Endodermal cell (in vitro differentiated cells): ENCODE measurements around the gene FGF22. TPM values are rescaled to one million over a fixed set of nuclear protein-coding genes. Genes with fewer than 3 reads are reported as not detected.
"Not testable (repeated sequence)": the region's sequence is repeated elsewhere in the genome, so short reads cannot be mapped to it uniquely, and the experiment has no call there.

Experiments used
- DNase-seq: peaks from one replicate; pipeline ENCODE4 v3.0.0-alpha.2; 2017
- H3K27ac ChIP-seq: 2 replicates; pipeline ENCODE4 v1.5.1; 2013; ENCODE audit warnings: mild to moderate bottlenecking, low read depth, low read length, moderate library complexity
- H3K27me3 ChIP-seq: 2 replicates; pipeline ENCODE4 v1.6.1; 2013; ENCODE audit warnings: mild to moderate bottlenecking, low read length, moderate library complexity; ENCODE audit not compliant: insufficient read depth, control insufficient read depth, poor library complexity, severe bottlenecking
- H3K36me3 ChIP-seq: 2 replicates; pipeline ENCODE4 v1.7.0; 2013; ENCODE audit warnings: mild to moderate bottlenecking, low read length, moderate library complexity; ENCODE audit not compliant: control insufficient read depth, insufficient read depth
- H3K4me1 ChIP-seq: one replicate; pipeline ENCODE4 v1.7.0; 2013; ENCODE audit warnings: low read length; ENCODE audit not compliant: control insufficient read depth, insufficient read depth
- H3K4me3 ChIP-seq: 2 replicates; pipeline ENCODE4 v1.5.1; 2013; ENCODE audit warnings: mild to moderate bottlenecking, low read length, moderate library complexity
- H3K9ac ChIP-seq: 2 replicates; pipeline ENCODE4 v1.6.1; 2013; ENCODE audit warnings: mild to moderate bottlenecking, low read length, moderate library complexity; ENCODE audit not compliant: poor library complexity, severe bottlenecking; ENCODE audit errors: extremely low read depth
- H3K9me3 ChIP-seq: 2 replicates; pipeline ENCODE4 v1.6.1; 2013; ENCODE audit warnings: mild to moderate bottlenecking, low read length, moderate library complexity; ENCODE audit not compliant: control insufficient read depth
- H3K27ac Mint-ChIP-seq: 2 replicates; pipeline ENCODE4 v1.8.0; 2020; ENCODE audit warnings: mixed read lengths
- H3K27me3 Mint-ChIP-seq: 2 replicates; pipeline ENCODE4 v1.8.0; 2021; ENCODE audit warnings: mild to moderate bottlenecking, mixed read lengths; ENCODE audit not compliant: insufficient read depth
- H3K36me3 Mint-ChIP-seq: 2 replicates; pipeline ENCODE4 v1.8.0; 2020; ENCODE audit warnings: low read depth, mixed read lengths
- H3K4me1 Mint-ChIP-seq: 2 replicates; pipeline ENCODE4 v1.8.0; 2020; ENCODE audit warnings: mixed read lengths
- H3K4me3 Mint-ChIP-seq: 2 replicates; pipeline ENCODE4 v1.8.0; 2020; ENCODE audit warnings: mild to moderate bottlenecking, moderate library complexity, mixed read lengths
- H3K9me3 Mint-ChIP-seq: 2 replicates; pipeline ENCODE4 v1.8.0; 2020; ENCODE audit warnings: mild to moderate bottlenecking, mixed read lengths
- CTCF ChIP-seq: fragments of 200-600 bp; sonication (generic); conservative IDR thresholded peaks from 2 replicates; pipeline ENCODE4 v1.5.0; 2021; ENCODE audit warnings: antibody characterized with exemption, mild to moderate bottlenecking
- WGBS, 2 experiments: methylation state at CpG; one replicate each; pipeline versions ENCODE4 v1.1.5 to v1.1.7; 2013; ENCODE audit warnings: missing lambda C conversion rate in 2 of 2, mixed read lengths in 1 of 2; ENCODE audit not compliant: insufficient coverage in 1 of 2, insufficient read length in 1 of 2; 5-methylcytosine and 5-hydroxymethylcytosine counted together
- total RNA-seq, 2 donors: library from RNA; stranded (reverse); fragmentation: NEBNext Ultra II Directional in 1 of 2; extraction: Animal tissue kit (Norgen Biotek cat#: 25700) in 1 of 2; gene quantifications; 2 replicates in 1 of 2; 3 replicates in 1 of 2; pipeline ENCODE4 v1.2.1, GENCODE V29; 2021

The FGF22 gene
- total RNA-seq, 2 donors from 2014 or later: 0.81 to 0.82 TPM

GRCh38 chr19:628168-628567 lies 11.5 kb upstream of the FGF22 start:
- Histone ChIP-seq H3K27ac (no peak overlapping the region), H3K4me3 (no peak overlapping the region), H3K9me3 (no peaks in the 10 kb centered on the region), H3K9ac (no peak overlapping the region), H3K27me3 (no peaks in the 10 kb centered on the region), H3K4me1 (no peaks in the 10 kb centered on the region), H3K36me3 (peaks cover 38% of the 10 kb centered on the region)
- Mint-ChIP-seq H3K4me1 (peaks cover 4% of the 10 kb centered on the region), H3K36me3 (peaks cover 56% of the 10 kb centered on the region), H3K27me3 (no peaks in the 10 kb centered on the region), H3K9me3 (no peaks in the 10 kb centered on the region), H3K4me3 (no peak overlapping the region), H3K27ac (no peak overlapping the region)
- TF ChIP-seq CTCF: peak; percentile 76
- WGBS, 2 experiments: 85 to 86% methylated on average over 9 to 17 of the region's 19 CpGs
- peak; percentile 85 for DNase-seq

- peaks cover 46% of the 10 kb centered on the region for H3K36me3 Mint-ChIP-seq
- WGBS, 2 experiments: 93 to 94% methylated on average over 8 to 25 of the region's 25 CpGs
- H3K27me3 ChIP-seq, H3K9me3 ChIP-seq, DNase-seq, H3K4me3 Mint-ChIP-seq, H3K4me1 Mint-ChIP-seq, H3K9ac ChIP-seq, H3K27ac ChIP-seq, H3K4me3 ChIP-seq, H3K4me1 ChIP-seq, H3K27me3 Mint-ChIP-seq, H3K27ac Mint-ChIP-seq, H3K9me3 Mint-ChIP-seq: not testable (repeated sequence)
- peaks cover 30% of the 10 kb centered on the region for H3K36me3 ChIP-seq
Measured at GRCh38 chr19:629515-629914, 10.2 kb upstream of the FGF22 start.

- peaks cover 8% of the 10 kb centered on the region for H3K4me1 Mint-ChIP-seq
- no peak for DNase-seq
- H3K4me3 Mint-ChIP-seq: no peak overlapping the region
- peaks cover 2% of the 10 kb centered on the region for H3K4me1 ChIP-seq
- no peak for TF ChIP-seq CTCF
- peaks cover 1% of the 10 kb centered on the region for H3K27me3 Mint-ChIP-seq
- no peak overlapping the region for H3K4me3 ChIP-seq
- H3K36me3 Mint-ChIP-seq: peaks cover 46% of the 10 kb centered on the region
- H3K36me3 ChIP-seq: peaks cover 30% of the 10 kb centered on the region
- H3K27ac Mint-ChIP-seq: no peak overlapping the region
- H3K9ac ChIP-seq: no peak overlapping the region
- H3K27me3 ChIP-seq: no peaks in the 10 kb centered on the region
- no peaks in the 10 kb centered on the region for H3K9me3 ChIP-seq
- no peaks in the 10 kb centered on the region for H3K9me3 Mint-ChIP-seq
- no peak overlapping the region for H3K27ac ChIP-seq
- 92 to 93% methylated on average over 13 to 30 of the region's 30 CpGs for WGBS, 2 experiments
Measured at GRCh38 chr19:629961-630714, 9.5 kb upstream of the FGF22 start.
